HG03135 (cell line): Measurements from ENCODE around the gene SMCO4.
A peak's percentile ranks its signal among the peaks of the same experiment; 100 is the strongest.

Experiments
- ATAC-seq: cut with Tn5 transposase; IDR thresholded peaks from one replicate; pipeline ENCODE4 v1.9.1; 2021; ENCODE audit warnings: mild to moderate bottlenecking, moderate library complexity; ENCODE audit not compliant: unreplicated experiment

SMCO4 gene

GRCh38 chr11:93529707-93530467 lies 13.3 kb downstream of the SMCO4 start:
- ATAC-seq: no peak

GRCh38 chr11:93528757-93529645 lies 14.2 kb downstream of the SMCO4 start:
- ATAC-seq: no peak

GRCh38 chr11:93528252-93528651 lies 14.9 kb downstream of the SMCO4 start:
- ATAC-seq: no peak

GRCh38 chr11:93526641-93527583 lies 16.3 kb downstream of the SMCO4 start:
- no peak for ATAC-seq

GRCh38 chr11:93526346-93526633 lies 16.9 kb downstream of the SMCO4 start:
- peak; percentile 27 for ATAC-seq

- no peak for ATAC-seq
These were observed 17.4 kb downstream of the SMCO4 start for GRCh38 chr11:93525601-93526345.

GRCh38 chr11:93524858-93525257 lies 18.3 kb downstream of the SMCO4 start:
- no peak for ATAC-seq

- ATAC-seq: peak; percentile 46
These were observed 19.0 kb downstream of the SMCO4 start for GRCh38 chr11:93524173-93524536.

- no peak for ATAC-seq
These were observed 22.3 kb downstream of the SMCO4 start for GRCh38 chr11:93520726-93521509.

- no peak for ATAC-seq
These were observed 24.0 kb downstream of the SMCO4 start for GRCh38 chr11:93519179-93519578.

- ATAC-seq: no peak
These were observed 25.1 kb downstream of the SMCO4 start for GRCh38 chr11:93518081-93518480.

GRCh38 chr11:93517611-93518010 lies 25.6 kb downstream of the SMCO4 start:
- ATAC-seq: no peak

- ATAC-seq: no peak
These were observed 26.1 kb downstream of the SMCO4 start for GRCh38 chr11:93517041-93517440.

- no peak for ATAC-seq
These were observed 27.7 kb downstream of the SMCO4 start for GRCh38 chr11:93515441-93516025.

GRCh38 chr11:93514712-93515111 lies 28.5 kb downstream of the SMCO4 start:
- no peak for ATAC-seq

- ATAC-seq: no peak
These were observed 29.4 kb downstream of the SMCO4 start for GRCh38 chr11:93513772-93514171.

- ATAC-seq: peak; percentile 73
These were observed 30.1 kb downstream of the SMCO4 start for GRCh38 chr11:93512949-93513667.

- ATAC-seq: peak; percentile 88
These were observed 31.1 kb downstream of the SMCO4 start for GRCh38 chr11:93512073-93512475.
